Tongue (tissue), 2 donors: ENCODE measurements around the gene FXYD6. TPM values are rescaled to one million over a fixed set of nuclear protein-coding genes. Genes with fewer than 3 reads are reported as not detected.
"Not testable (repeated sequence)": the region's sequence is repeated elsewhere in the genome, so short reads cannot be mapped to it uniquely, and the experiment has no call there.

Experiments
- DNase-seq: peaks from one replicate; pipeline ENCODE4 v3.0.0-alpha.2; 2015
- total RNA-seq: library from RNA; depleted of rRNA; stranded (reverse); fragments of >200 nt; gene quantifications from one replicate; pipeline ENCODE4 v1.2.3, GENCODE V29; 2014

Gene FXYD6
- 78.6 TPM for total RNA-seq

GRCh38 chr11:117876341-117877119 lies at the start of gene FXYD6:
Gene FXYD6 (minus strand): TSS chr11:117876658. CDS start chr11:117842776, 33,882 bp downstream.
- peak; percentile 94 for DNase-seq

- DNase-seq = not testable (repeated sequence)
Measured at GRCh38 chr11:117926166-117926565, 49.7 kb upstream of the FXYD6 start.

- DNase-seq = no peak
Measured at GRCh38 chr11:117925198-117925925, 48.9 kb upstream of the FXYD6 start.

- no peak for DNase-seq
Measured at GRCh38 chr11:117924631-117925170, 48.2 kb upstream of the FXYD6 start.

GRCh38 chr11:117923773-117924172 lies 47.3 kb upstream of the FXYD6 start:
- DNase-seq = no peak

GRCh38 chr11:117923275-117923674 lies 46.8 kb upstream of the FXYD6 start:
- DNase-seq = no peak

- DNase-seq = no peak
Measured at GRCh38 chr11:117921893-117922292, 45.4 kb upstream of the FXYD6 start.

- no peak for DNase-seq
Measured at GRCh38 chr11:117921456-117921855, 45.0 kb upstream of the FXYD6 start.

- no peak for DNase-seq
Measured at GRCh38 chr11:117919781-117920221, 43.3 kb upstream of the FXYD6 start.

GRCh38 chr11:117919341-117919740 lies 42.9 kb upstream of the FXYD6 start:
- no peak for DNase-seq

GRCh38 chr11:117918366-117919255 lies 42.2 kb upstream of the FXYD6 start:
- no peak for DNase-seq

GRCh38 chr11:117917591-117918151 lies 41.2 kb upstream of the FXYD6 start:
- no peak for DNase-seq

GRCh38 chr11:117916956-117917355 lies 40.5 kb upstream of the FXYD6 start:
- no peak for DNase-seq

- DNase-seq = no peak
Measured at GRCh38 chr11:117915672-117916235, 39.3 kb upstream of the FXYD6 start.

GRCh38 chr11:117914991-117915618 lies 38.6 kb upstream of the FXYD6 start:
- DNase-seq = no peak

- DNase-seq = no peak
Measured at GRCh38 chr11:117914398-117914761, 37.9 kb upstream of the FXYD6 start.

GRCh38 chr11:117913736-117914397 lies 37.4 kb upstream of the FXYD6 start:
- DNase-seq = no peak

GRCh38 chr11:117912497-117912896 lies 36.0 kb upstream of the FXYD6 start:
- no peak for DNase-seq

GRCh38 chr11:117911694-117912093 lies 35.2 kb upstream of the FXYD6 start:
- DNase-seq = no peak

- no peak for DNase-seq
Measured at GRCh38 chr11:117910941-117911655, 34.6 kb upstream of the FXYD6 start.
